ENCODE measurements around the gene PLCB3. TPM values are rescaled to one million over a fixed set of nuclear protein-coding genes. Genes with fewer than 3 reads are reported as not detected.
"Not testable (repeated sequence)": the region's sequence is repeated elsewhere in the genome, so short reads cannot be mapped to it uniquely, and the experiment has no call there.

Gene PLCB3
- total RNA-seq, 1 experiment from 2014 or later: 80.2 TPM

DNA sequence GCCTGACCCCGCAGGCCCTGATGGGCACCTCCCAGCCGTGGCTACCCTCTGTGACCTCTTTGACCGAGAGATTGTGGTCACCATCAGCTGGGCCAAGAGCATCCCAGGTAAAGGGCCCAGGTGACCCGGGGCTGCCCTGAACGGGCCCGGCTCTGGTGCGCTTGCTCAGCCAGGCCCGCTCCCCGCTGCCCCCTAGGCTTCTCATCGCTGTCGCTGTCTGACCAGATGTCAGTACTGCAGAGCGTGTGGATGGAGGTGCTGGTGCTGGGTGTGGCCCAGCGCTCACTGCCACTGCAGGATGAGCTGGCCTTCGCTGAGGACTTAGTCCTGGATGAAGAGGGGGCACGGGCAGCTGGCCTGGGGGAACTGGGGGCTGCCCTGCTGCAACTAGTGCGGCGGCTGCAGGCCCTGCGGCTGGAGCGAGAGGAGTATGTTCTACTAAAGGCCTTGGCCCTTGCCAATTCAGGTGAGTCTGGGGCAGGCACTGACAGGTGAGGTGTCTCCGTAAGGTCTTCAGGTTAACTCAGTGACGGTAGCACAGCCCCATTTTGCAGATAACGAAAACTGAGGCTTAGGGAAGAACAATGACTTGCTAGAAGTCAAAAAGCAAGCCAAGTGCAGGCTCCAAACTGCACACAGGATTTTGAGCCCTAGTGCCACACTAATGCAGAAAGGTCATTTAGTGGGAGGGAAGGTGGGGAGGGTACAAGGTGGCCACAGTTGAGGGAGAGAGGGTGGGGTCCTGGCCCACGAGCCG lies 63.7 kb downstream of the PLCB3 start:
- no peaks in the 10 kb centered on the region for H3K27me3 ChIP-seq (ENCODE audit: insufficient read depth, low read length)
- H3K18ac ChIP-seq (ENCODE audit: insufficient read length, low read depth, low read length): no peak overlapping the region
- H3K4me2 ChIP-seq (ENCODE audit: insufficient read depth, insufficient read length, low read length): no peak overlapping the region
- no peak overlapping the region for H3K56ac ChIP-seq (ENCODE audit: insufficient read length, low read depth, low read length)
- no peaks in the 10 kb centered on the region for H3K79me1 ChIP-seq (ENCODE audit: insufficient read depth, low read depth, low read length, poor library complexity, severe bottlenecking)
- peak overlapping the region; percentile 29 to 35; a peak in 4 of 5 replicates for H3K4me3 Mint-ChIP-seq
- no peak for DNase-seq
- no peak overlapping the region for H2BK120ac ChIP-seq (ENCODE audit: low read depth, low read length, poor library complexity, severe bottlenecking)
- no peaks in the 10 kb centered on the region for H3K27me3 Mint-ChIP-seq (ENCODE audit: low read depth)
- H2AK5ac ChIP-seq (ENCODE audit: insufficient read length, low read length): no peak overlapping the region
- no peaks in the 10 kb centered on the region for H3K9me3 Mint-ChIP-seq
- H2AFZ ChIP-seq (ENCODE audit: low read length): no peak overlapping the region
- H3K23me2 ChIP-seq (ENCODE audit: insufficient read length, low read depth, low read length, poor library complexity, severe bottlenecking): peaks cover 3% of the 10 kb centered on the region
- no peak overlapping the region for H2BK20ac ChIP-seq (ENCODE audit: low read depth, low read length, poor library complexity, severe bottlenecking)
- no peak overlapping the region for H3K14ac ChIP-seq (ENCODE audit: insufficient read depth, low read length)
- H3K23ac ChIP-seq (ENCODE audit: insufficient read length, low read depth, low read length): no peak overlapping the region
- peaks cover 4% of the 10 kb centered on the region; the same call in 1 of the 2 replicates for H3K79me2 ChIP-seq (ENCODE audit: insufficient read depth, low read length)
- no peaks in the 10 kb centered on the region for H4K20me1 ChIP-seq (ENCODE audit: control insufficient read depth, insufficient read depth, insufficient read length)
- peaks cover 18 to 40% (median 20%) of the 10 kb centered on the region in 3 experiments; a peak in 6 of 7 replicates for H3K36me3 Mint-ChIP-seq (ENCODE audit: insufficient read depth in 1 of 3, low read depth in 3 of 3)
- no peak overlapping the region for H2BK12ac ChIP-seq (ENCODE audit: insufficient read length, low read depth, low read length)
- TF ChIP-seq, protein P1, sequence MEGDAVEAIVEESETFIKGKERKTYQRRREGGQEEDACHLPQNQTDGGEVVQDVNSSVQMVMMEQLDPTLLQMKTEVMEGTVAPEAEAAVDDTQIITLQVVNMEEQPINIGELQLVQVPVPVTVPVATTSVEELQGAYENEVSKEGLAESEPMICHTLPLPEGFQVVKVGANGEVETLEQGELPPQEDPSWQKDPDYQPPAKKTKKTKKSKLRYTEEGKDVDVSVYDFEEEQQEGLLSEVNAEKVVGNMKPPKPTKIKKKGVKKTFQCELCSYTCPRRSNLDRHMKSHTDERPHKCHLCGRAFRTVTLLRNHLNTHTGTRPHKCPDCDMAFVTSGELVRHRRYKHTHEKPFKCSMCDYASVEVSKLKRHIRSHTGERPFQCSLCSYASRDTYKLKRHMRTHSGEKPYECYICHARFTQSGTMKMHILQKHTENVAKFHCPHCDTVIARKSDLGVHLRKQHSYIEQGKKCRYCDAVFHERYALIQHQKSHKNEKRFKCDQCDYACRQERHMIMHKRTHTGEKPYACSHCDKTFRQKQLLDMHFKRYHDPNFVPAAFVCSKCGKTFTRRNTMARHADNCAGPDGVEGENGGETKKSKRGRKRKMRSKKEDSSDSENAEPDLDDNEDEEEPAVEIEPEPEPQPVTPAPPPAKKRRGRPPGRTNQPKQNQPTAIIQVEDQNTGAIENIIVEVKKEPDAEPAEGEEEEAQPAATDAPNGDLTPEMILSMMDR (conservative IDR thresholded peaks at IDR 0.05): no peak; the same call in 1 of the 3 replicates
- H3K4ac ChIP-seq (ENCODE audit: low read depth, low read length): no peak overlapping the region
- no peak overlapping the region for H4K5ac ChIP-seq (ENCODE audit: insufficient read length, low read depth, low read length)
- no peak overlapping the region for H2BK15ac ChIP-seq (ENCODE audit: low read depth, low read length)
- H3K27ac Mint-ChIP-seq: peak overlapping the region in 1 of 3 experiments; percentile 95; a peak in 1 of 7 replicates
- no peak overlapping the region for H3K9ac ChIP-seq (ENCODE audit: extremely low read depth, insufficient read length, low read length)
- no peak overlapping the region for H4K8ac ChIP-seq (replicated peaks; ENCODE audit: insufficient read length, low read depth, low read length)
- no peaks in the 10 kb centered on the region for H3K4me1 ChIP-seq (ENCODE audit: insufficient read depth, low read length)
- H3K9me3 ChIP-seq (ENCODE audit: control insufficient read depth, low read depth, low read length): no peaks in the 10 kb centered on the region
- no peak overlapping the region for H3K27ac ChIP-seq (ENCODE audit: insufficient read length, low read depth, low read length)
- H3K4me1 Mint-ChIP-seq: peaks cover 14 to 17% of the 10 kb centered on the region in 2 experiments
- H4K91ac ChIP-seq (ENCODE audit: insufficient read length, low read depth, low read length): no peak overlapping the region
- WGBS (ENCODE audit: extremely low coverage, insufficient read length, low lambda C conversion rate): no CpG with 5 or more reads among the region's 24 CpGs
- no peak overlapping the region for H3T11ph ChIP-seq (ENCODE audit: low read length)
- H2BK5ac ChIP-seq (ENCODE audit: insufficient read length, low read length): no peak overlapping the region

DNA sequence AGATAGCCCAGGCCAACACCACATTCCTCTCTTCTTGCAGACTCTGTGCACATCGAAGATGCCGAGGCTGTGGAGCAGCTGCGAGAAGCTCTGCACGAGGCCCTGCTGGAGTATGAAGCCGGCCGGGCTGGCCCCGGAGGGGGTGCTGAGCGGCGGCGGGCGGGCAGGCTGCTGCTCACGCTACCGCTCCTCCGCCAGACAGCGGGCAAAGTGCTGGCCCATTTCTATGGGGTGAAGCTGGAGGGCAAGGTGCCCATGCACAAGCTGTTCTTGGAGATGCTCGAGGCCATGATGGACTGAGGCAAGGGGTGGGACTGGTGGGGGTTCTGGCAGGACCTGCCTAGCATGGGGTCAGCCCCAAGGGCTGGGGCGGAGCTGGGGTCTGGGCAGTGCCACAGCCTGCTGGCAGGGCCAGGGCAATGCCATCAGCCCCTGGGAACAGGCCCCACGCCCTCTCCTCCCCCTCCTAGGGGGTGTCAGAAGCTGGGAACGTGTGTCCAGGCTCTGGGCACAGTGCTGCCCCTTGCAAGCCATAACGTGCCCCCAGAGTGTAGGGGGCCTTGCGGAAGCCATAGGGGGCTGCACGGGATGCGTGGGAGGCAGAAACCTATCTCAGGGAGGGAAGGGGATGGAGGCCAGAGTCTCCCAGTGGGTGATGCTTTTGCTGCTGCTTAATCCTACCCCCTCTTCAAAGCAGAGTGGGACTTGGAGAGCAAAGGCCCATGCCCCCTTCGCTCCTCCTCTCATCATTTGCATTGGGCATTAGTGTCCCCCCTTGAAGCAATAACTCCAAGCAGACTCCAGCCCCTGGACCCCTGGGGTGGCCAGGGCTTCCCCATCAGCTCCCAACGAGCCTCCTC lies 64.6 kb downstream of the PLCB3 start:
- H4K5ac ChIP-seq (ENCODE audit: insufficient read length, low read depth, low read length); H3K27ac ChIP-seq (ENCODE audit: insufficient read length, low read depth, low read length); H3K4me1 ChIP-seq (ENCODE audit: insufficient read depth, low read length); H2BK15ac ChIP-seq (ENCODE audit: low read depth, low read length); H2AK5ac ChIP-seq (ENCODE audit: insufficient read length, low read length); H2BK120ac ChIP-seq (ENCODE audit: low read depth, low read length, poor library complexity, severe bottlenecking); H4K20me1 ChIP-seq (ENCODE audit: control insufficient read depth, insufficient read depth, insufficient read length); H3K27me3 Mint-ChIP-seq (ENCODE audit: low read depth); H2BK5ac ChIP-seq (ENCODE audit: insufficient read length, low read length); H3K9ac ChIP-seq (ENCODE audit: extremely low read depth, insufficient read length, low read length); H3K23me2 ChIP-seq (ENCODE audit: insufficient read length, low read depth, low read length, poor library complexity, severe bottlenecking); H3K4ac ChIP-seq (ENCODE audit: low read depth, low read length); H3K79me2 ChIP-seq (ENCODE audit: insufficient read depth, low read length); H4K8ac ChIP-seq (replicated peaks; ENCODE audit: insufficient read length, low read depth, low read length); H3K27me3 ChIP-seq (ENCODE audit: insufficient read depth, low read length); H2BK20ac ChIP-seq (ENCODE audit: low read depth, low read length, poor library complexity, severe bottlenecking); H2BK12ac ChIP-seq (ENCODE audit: insufficient read length, low read depth, low read length); H3K14ac ChIP-seq (ENCODE audit: insufficient read depth, low read length); DNase-seq; H3K23ac ChIP-seq (ENCODE audit: insufficient read length, low read depth, low read length); H3K9me3 ChIP-seq (ENCODE audit: control insufficient read depth, low read depth, low read length); H3K79me1 ChIP-seq (ENCODE audit: insufficient read depth, low read depth, low read length, poor library complexity, severe bottlenecking); H3T11ph ChIP-seq (ENCODE audit: low read length); H4K91ac ChIP-seq (ENCODE audit: insufficient read length, low read depth, low read length); H3K9me3 Mint-ChIP-seq; H2AFZ ChIP-seq (ENCODE audit: low read length); H3K18ac ChIP-seq (ENCODE audit: insufficient read length, low read depth, low read length); H3K56ac ChIP-seq (ENCODE audit: insufficient read length, low read depth, low read length): not testable (repeated sequence)
- no CpG with 5 or more reads among the region's 25 CpGs for WGBS (ENCODE audit: extremely low coverage, insufficient read length, low lambda C conversion rate)
- peak overlapping the region in 2 of 3 experiments; percentile 75 to 100; a peak in 3 of 7 replicates for H3K27ac Mint-ChIP-seq
- H3K36me3 Mint-ChIP-seq (ENCODE audit: insufficient read depth in 1 of 3, low read depth in 3 of 3): peaks cover 18 to 43% (median 29%) of the 10 kb centered on the region in 3 experiments; a peak in 6 of 7 replicates
- H3K4me2 ChIP-seq (ENCODE audit: insufficient read depth, insufficient read length, low read length): peak overlapping the region; percentile 51
- H3K4me3 Mint-ChIP-seq: peak overlapping the region; percentile 90 to 93
- peaks cover 14 to 17% of the 10 kb centered on the region in 2 experiments for H3K4me1 Mint-ChIP-seq

Data from H9 (cell line).